Glutamatergic neuron (in vitro differentiated cells): ENCODE data around the gene FPR2. TPM values are rescaled to one million over a fixed set of nuclear protein-coding genes. Genes with fewer than 3 reads are reported as not detected.

Experiments used
- DNase-seq: peaks from one replicate; pipeline ENCODE4 v3.0.0; 2022
- H3K27ac Mint-ChIP-seq: one replicate; pipeline ENCODE4 v1.8.0; 2020; ENCODE audit warnings: mild to moderate bottlenecking, mixed read lengths, inconsistent platforms; ENCODE audit not compliant: unreplicated experiment
- H3K27me3 Mint-ChIP-seq: one replicate; pipeline ENCODE4 v1.8.0; 2020; ENCODE audit warnings: mild to moderate bottlenecking, moderate library complexity, mixed read lengths, inconsistent platforms; ENCODE audit not compliant: unreplicated experiment
- H3K36me3 Mint-ChIP-seq: one replicate; pipeline ENCODE4 v1.8.0; 2020; ENCODE audit warnings: mild to moderate bottlenecking, mixed read lengths, inconsistent platforms; ENCODE audit not compliant: unreplicated experiment
- H3K4me1 Mint-ChIP-seq: one replicate; pipeline ENCODE4 v1.8.0; 2020; ENCODE audit warnings: mild to moderate bottlenecking, low read depth, mixed read lengths, inconsistent platforms; ENCODE audit not compliant: unreplicated experiment
- H3K4me3 Mint-ChIP-seq: one replicate; pipeline ENCODE4 v1.8.0; 2020; ENCODE audit warnings: mild to moderate bottlenecking, mixed read lengths, inconsistent platforms; ENCODE audit not compliant: unreplicated experiment
- H3K9me3 Mint-ChIP-seq: one replicate; pipeline ENCODE4 v1.8.0; 2020; ENCODE audit warnings: mild to moderate bottlenecking, moderate library complexity, mixed read lengths, inconsistent platforms; ENCODE audit not compliant: unreplicated experiment
- total RNA-seq: library from RNA; stranded (reverse); fragmentation: NEBNext Ultra II Directional; extraction: Animal tissue kit (Norgen Biotek cat#: 25700); gene quantifications from one replicate; pipeline ENCODE4 v1.2.1, GENCODE V29; 2021; ENCODE audit not compliant: unreplicated experiment
- TF ChIP-seq, protein P1 (sequence below): fragments of 200-600 bp; sonication (generic); IDR thresholded peaks from one replicate; pipeline ENCODE4 v1.5.0; 2021; ENCODE audit not compliant: partially characterized antibody, unreplicated experiment

The FPR2 gene
- total RNA-seq, 1 donor from 2014 or later, result not detected

- Mint-ChIP-seq H3K4me3 (no peak overlapping the region), H3K9me3 (peaks cover 2% of the 10 kb centered on the region), H3K4me1 (no peaks in the 10 kb centered on the region), H3K27me3 (peaks cover 8% of the 10 kb centered on the region), H3K27ac (no peak overlapping the region), H3K36me3 (peaks cover 3% of the 10 kb centered on the region)
- DNase-seq, result no peak
- TF ChIP-seq, protein P1, sequence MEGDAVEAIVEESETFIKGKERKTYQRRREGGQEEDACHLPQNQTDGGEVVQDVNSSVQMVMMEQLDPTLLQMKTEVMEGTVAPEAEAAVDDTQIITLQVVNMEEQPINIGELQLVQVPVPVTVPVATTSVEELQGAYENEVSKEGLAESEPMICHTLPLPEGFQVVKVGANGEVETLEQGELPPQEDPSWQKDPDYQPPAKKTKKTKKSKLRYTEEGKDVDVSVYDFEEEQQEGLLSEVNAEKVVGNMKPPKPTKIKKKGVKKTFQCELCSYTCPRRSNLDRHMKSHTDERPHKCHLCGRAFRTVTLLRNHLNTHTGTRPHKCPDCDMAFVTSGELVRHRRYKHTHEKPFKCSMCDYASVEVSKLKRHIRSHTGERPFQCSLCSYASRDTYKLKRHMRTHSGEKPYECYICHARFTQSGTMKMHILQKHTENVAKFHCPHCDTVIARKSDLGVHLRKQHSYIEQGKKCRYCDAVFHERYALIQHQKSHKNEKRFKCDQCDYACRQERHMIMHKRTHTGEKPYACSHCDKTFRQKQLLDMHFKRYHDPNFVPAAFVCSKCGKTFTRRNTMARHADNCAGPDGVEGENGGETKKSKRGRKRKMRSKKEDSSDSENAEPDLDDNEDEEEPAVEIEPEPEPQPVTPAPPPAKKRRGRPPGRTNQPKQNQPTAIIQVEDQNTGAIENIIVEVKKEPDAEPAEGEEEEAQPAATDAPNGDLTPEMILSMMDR, result no peak
These were observed 11.0 kb upstream of the FPR2 start for GRCh38 chr19:51749979-51750378.

- peaks cover 2% of the 10 kb centered on the region for H3K9me3 Mint-ChIP-seq
- TF ChIP-seq, protein P1, result no peak
- no peak for DNase-seq
These were observed 10.4 kb upstream of the FPR2 start for GRCh38 chr19:51750400-51751094.

GRCh38 chr19:51751655-51752054 lies 9.3 kb upstream of the FPR2 start, which contains the start of gene FPR1:
FPR1 (minus strand) TSS chr19:51751878; CDS start chr19:51746994, 4,884 bp downstream.
- no peak for DNase-seq
- Mint-ChIP-seq H3K4me3 (no peak within 1 kb of the TSS), H3K27ac (no peak within 1 kb of the TSS), H3K27me3 (peaks cover 5% of the 10 kb centered on the region), H3K36me3 (no peaks in the 10 kb centered on the region), H3K9me3 (peaks cover under 1% of the 10 kb centered on the region), H3K4me1 (no peaks in the 10 kb centered on the region)
- TF ChIP-seq, protein P1, result no peak

More at GRCh38 chr19:51750400-51751094, 10.4 kb upstream of the FPR2 start:
- Mint-ChIP-seq H3K4me1 (no peaks in the 10 kb centered on the region), H3K36me3 (peaks cover under 1% of the 10 kb centered on the region), H3K4me3 (no peak overlapping the region), H3K27ac (no peak overlapping the region), H3K27me3 (peaks cover 5% of the 10 kb centered on the region)

GRCh38 chr19:51754109-51754508 lies 6.9 kb upstream of the FPR2 start:
- Mint-ChIP-seq H3K9me3 (no peaks in the 10 kb centered on the region), H3K4me1 (no peaks in the 10 kb centered on the region), H3K4me3 (no peak overlapping the region), H3K27me3 (peaks cover 5% of the 10 kb centered on the region), H3K36me3 (no peaks in the 10 kb centered on the region), H3K27ac (no peak overlapping the region)
- TF ChIP-seq, protein P1, result no peak
- no peak for DNase-seq

GRCh38 chr19:51754770-51755169 lies 6.2 kb upstream of the FPR2 start:
- H3K27me3 Mint-ChIP-seq, result peaks cover 5% of the 10 kb centered on the region
- TF ChIP-seq, protein P1, result no peak
- no peaks in the 10 kb centered on the region for H3K9me3 Mint-ChIP-seq

More at GRCh38 chr19:51754770-51755169, 6.2 kb upstream of the FPR2 start:
- no peak overlapping the region for H3K27ac Mint-ChIP-seq
- no peak overlapping the region for H3K4me3 Mint-ChIP-seq
- no peaks in the 10 kb centered on the region for H3K36me3 Mint-ChIP-seq
- no peak for DNase-seq
- no peaks in the 10 kb centered on the region for H3K4me1 Mint-ChIP-seq
